CD4-positive, alpha-beta T cell treated with Interferon gamma for 1 hour (primary cell): ENCODE data around the gene SIGLEC9.
A peak's percentile ranks its signal among the peaks of the same experiment; 100 is the strongest.

Experiments
- DNase-seq: peaks from one replicate; pipeline ENCODE4 v3.0.0-alpha.2; 2020

The SIGLEC9 gene

DNA sequence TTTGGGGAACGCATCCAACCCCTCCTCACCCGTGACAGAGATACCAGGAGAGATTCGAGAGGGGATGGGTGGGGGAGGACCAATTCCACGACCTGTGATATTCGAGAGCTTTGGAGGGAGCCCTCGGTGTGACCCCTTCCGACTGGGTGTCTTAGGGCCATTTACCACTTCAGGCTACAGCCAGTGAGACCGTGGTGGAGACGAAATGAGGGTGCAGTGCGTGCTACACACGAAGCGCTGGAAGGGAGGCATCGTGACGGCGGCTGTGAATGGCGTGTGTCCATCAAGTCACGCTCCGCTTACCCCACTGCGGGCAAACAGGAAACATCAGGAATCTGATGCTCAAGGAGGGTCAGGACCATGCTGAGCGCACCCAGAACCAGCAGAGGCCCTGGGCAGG lies 26.9 kb upstream of the SIGLEC9 start:
- no peak for DNase-seq

DNA sequence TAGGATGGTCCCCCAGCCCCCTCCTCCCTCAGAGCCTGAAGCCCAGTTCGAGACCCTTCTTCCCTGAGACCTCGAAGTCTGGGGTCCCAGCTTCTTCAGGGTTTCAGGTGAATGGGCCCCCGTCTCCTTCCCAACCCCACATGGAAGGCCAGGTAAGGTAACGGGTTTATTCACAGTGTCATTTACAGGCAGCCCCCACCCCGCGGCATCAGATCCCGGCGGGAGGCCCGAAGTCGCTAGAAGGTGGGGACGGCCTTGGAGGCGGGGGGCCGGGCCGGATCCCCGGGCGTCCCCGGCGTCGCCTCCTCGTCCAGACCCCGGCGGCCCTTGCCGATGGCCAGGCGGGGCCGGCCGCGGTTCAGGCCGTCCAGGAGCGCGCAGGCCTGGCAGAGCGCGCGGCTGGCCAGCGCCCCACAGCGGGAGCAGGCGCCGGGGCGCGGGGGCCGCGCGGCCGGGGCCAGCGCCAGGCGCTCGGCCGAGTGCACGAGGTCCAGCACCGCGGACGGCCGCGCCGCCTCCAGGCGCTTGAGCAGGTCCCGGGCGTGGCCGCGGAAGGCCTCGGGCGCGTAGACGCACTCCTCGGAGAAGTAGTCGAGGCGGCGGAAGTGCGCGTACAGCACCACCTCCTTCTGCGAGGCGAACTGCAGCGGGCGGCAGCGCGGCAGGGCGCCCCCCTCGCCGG lies 26.2 kb upstream of the SIGLEC9 start:
- peak; percentile 64 for DNase-seq

DNA sequence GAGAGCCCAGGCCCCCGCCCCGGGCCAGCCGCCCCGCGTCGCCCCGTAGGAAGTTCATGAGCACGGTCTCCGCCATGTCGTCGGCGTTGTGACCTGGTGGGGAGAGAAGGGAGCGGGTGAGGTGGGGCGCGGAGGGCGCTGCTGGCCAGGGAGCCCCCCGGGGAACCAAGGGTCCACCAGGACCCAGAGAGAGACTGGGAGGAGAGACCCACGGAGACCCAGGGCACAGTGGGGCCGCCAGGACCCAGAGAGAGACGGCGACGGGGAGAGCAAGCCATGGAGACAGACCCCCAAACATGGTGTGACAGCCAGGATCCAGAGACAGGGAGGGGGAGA lies 25.7 kb upstream of the SIGLEC9 start:
- DNase-seq: no peak

DNA sequence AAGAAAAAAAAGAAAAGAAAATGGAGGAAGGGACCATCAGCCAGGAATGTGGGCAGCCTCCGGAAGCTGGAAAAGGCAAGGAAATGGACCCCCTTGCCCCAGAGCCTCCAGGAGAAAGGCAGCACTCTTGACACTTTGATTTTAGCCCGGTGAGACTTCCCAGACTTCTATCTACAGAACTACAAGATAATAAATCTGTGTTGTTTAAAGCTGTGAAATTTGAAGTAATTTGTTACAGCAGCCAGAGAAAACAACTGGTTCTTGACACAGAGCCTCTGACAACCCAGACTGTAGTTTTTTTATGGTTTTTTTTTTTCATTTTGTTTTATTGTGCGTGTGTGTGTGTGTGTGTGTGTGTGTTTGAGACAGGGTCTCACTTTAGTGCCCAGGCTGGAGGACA lies 24.1 kb upstream of the SIGLEC9 start:
- DNase-seq: no peak

DNA sequence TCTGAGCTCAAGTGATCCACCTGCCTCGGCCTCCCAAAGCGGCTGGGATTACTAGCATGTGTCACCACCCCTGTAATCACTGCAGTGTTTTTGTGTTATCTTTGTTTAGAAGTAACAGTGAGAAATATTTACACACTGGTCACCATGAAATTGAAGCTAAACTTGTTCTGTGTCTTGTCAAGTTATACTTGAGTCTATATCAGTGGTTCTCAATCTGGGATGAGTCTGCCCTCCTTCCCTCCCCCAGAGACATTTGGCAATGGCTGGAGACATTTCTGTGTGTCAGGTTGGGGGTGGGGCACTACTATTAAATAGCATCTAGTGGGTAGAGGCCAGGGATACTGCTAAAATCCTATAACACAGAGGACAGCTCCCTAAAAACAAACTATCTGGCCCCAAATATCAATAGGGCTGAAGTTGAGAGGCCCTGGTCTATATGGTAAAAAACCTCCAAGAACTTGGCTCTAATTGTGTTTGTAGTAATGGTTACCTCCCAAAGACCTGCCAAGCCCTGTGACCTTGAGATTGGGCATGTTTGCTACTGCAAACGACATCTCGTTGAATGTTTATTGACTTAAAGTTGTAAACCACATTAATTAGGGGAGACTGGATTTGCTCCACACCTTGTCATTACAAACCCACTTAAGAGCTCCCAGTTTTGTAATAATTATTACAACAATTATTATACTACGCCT lies 23.4 kb upstream of the SIGLEC9 start:
- DNase-seq: no peak

DNA sequence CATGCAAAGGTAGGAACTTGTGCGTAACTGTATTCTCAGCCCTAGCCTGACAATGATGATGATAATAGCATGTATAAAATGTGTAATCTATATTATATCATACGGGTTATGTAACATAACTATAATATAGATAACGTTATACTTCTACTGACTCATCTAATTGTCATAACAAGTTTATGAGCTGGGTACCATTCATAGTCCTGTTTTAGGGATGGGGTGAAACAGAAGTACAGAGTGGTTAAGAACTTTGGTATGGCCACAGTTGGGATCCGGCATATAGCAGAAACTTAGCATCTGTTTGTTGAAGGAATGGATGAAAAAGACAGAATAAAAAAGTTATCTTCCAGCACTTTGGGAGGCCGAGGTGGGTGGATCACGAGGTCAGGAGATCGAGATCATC lies 21.7 kb upstream of the SIGLEC9 start:
- DNase-seq: no peak

DNA sequence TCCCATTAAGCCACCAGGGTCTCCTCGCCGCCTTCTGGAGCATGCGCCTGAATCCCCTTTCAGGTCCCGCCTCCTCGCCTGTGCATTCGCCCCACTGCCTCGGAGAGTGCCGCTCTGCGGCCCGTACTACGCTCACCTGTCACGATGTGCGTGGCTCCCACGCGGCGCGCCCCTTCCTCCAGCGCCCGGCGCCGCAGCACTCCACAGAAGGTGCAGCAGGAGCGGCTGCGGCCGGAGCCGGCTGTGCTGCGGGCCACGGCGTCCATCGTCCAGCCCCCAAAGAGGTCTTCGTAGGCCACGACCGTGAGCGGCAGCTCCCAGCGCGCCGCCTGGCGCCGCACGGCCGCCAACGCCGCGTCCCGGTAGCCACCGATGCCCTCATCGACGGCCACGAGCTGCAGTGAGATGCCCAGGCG lies 20.8 kb upstream of the SIGLEC9 start:
- DNase-seq: no peak

DNA sequence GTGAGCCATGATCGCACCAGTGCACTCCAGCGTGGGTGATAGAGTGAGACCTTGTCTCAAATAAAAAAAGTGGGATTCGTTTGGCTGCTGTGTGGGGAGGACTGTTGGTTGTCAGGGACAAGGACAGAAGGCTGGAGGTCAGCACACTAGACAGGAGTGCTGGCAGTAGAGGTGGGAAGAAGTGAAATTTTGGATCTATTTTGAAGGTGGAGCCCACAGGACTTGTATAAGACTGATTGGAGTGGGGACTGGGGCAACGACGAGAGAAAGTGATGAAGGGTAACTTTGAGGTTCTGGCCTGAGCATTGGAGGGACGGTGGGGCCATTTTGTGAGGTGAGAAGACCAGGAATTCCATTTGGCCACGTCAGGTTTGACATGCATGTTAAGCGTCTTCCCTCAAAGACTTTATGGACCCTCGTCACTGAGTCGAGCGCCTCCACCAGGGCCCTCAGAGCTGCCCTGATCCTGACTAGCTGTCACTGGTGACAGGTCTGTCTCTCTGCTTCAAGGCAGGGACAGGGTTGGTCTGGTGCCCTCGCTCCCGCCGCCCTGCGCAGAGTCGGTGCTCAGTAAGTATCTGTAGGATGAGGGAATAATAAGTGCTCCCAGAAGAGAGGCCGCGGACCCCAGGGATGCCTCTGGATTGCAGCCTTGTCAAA lies 17.2 kb upstream of the SIGLEC9 start:
- DNase-seq: no peak

DNA sequence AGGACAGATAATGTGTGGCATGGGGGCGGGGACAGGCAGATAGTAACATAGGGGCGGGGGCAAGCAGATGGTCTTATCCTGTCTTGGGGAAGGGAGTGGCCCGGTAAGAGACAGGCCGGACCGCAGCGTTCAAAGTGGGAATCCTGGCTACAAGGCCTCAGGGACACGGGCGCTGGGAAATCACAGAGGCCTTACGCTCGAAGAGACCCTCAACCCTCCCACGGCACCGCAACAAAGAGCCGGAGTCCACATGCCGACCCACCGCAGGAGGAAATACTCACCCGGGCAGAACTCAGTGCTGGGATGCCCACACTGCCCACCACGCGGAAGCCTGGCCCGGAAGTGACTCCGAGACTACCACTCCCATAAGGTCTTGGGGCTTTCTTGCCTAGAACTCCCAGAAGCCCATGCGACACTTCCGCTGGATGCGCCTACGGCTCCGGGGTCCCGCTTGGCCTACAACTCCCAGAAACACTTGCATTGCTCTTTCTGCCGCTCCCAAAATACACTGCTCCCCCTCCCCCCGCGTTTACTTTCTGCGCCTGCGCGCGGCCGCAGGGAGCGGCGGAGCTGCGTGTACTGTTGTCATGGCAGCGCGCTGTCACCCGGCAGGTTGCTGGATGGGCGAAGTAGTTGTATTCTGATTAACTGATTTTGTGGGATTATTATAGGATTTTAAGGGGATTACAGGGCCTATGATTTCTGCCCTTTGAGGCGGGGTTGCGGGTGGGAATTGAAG lies 16.5 kb upstream of the SIGLEC9 start, which contains the start of gene CTU1:
Gene CTU1 (minus strand): TSS at position 344 of the 739 bp plus-strand sequence. CDS start 3,840 bp downstream, outside the sequence.
- peak; percentile 99 for DNase-seq

DNA sequence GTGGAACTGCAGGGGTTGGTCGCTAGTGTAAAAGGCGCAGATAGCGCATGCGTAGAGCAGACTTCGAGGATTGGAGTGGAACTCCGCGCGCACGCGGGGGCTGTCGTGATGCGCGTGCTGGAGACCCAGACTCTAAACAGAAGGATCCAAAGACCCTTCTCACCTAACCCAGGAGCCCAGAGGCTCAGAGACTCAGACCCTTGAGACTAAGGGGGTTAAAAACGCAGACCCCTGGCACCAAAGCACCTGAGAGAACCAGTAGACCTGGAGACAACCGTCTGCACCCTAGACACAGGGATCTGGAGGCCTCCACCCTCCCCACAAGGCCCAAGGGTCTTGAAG lies 15.9 kb upstream of the SIGLEC9 start:
- DNase-seq: no peak

DNA sequence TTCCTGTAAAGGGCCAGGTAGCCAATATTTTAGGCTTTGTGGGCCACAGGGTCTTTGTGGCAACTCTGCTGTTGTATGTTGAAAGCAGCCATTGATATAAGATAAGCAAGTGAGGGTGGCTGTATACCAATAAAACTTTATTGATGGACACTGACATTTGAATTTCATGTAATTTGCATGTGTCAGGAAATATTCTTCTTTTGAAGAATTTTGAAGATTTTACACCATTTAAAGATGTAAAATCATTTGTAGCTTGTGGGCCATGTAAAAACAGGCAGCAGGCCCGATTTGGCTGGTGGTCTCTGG lies 14.1 kb upstream of the SIGLEC9 start:
- no peak for DNase-seq

DNA sequence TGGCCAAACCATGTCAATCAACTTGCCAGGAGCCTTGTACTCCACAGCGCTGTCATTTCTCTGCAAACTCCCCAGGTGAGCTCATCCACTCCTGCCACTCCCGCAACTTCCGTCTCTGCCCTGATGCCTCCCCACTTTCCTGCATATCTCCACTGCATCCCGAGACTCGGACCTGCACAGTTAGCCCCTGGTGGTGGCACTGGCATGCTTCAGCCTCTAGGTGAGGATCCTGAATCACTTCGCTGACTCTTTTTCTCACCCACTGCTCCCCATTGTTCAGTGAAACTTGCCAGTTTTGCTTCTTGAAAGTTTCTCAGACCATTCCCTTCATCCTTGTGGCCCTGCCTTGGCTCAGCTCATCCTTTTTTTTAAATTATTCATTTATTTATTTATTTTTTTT lies 13.1 kb upstream of the SIGLEC9 start:
- DNase-seq: no peak

DNA sequence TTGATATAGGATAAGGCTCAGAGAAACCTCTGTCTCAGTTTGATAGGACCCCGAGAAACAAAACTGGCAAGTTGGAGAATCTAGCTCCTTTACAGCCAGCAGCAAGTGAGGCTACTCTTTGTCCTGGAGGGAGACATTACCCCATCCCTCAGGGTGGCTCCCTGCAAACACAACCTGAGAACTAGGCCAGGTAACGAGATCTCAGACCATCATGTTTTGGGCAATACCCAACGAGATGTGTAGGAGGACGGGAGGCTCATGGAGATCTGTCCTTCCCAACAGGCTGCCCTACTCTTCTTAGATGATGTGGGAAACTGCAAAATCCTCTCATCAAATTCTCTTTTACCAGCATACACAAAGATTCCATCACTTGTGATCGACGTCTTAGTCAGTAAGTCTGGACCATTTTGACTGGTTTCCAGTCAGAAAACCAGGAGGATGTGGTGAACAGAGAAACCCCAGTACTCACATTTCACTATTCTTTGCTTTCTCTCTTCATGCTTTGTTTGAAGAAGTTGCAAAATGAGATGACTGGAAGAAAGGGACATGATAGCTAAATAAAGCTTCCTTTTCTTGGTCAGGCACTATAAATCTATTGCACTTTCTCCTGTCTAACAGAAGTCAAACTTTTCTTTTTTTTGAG lies 10.5 kb upstream of the SIGLEC9 start:
- no peak for DNase-seq

DNA sequence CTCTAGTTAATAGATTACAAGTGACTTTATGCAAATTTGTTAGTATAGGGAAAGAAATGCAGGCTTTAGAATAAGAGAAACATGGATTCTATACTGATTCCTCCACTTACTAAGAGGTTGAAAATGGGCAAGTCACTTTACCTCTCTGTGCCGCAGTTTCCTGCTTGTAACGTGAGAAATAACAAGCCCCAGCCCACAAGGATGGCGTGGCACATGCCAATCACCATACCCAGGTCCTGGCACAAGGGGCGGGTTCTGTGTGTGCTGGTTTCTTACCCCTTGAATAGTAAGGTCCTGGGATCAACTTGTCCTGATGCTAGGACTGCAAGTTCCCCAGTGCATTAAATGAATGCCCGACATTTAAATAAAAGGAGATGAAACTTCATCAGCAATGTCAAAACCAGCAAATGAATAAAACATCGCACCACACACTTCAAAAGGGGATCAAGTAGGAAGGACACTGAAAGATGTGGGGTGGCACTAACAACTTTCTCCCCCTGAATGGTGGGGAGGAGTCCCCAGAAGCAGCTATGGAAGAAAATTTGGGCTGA lies 7.9 kb upstream of the SIGLEC9 start:
- no peak for DNase-seq

DNA sequence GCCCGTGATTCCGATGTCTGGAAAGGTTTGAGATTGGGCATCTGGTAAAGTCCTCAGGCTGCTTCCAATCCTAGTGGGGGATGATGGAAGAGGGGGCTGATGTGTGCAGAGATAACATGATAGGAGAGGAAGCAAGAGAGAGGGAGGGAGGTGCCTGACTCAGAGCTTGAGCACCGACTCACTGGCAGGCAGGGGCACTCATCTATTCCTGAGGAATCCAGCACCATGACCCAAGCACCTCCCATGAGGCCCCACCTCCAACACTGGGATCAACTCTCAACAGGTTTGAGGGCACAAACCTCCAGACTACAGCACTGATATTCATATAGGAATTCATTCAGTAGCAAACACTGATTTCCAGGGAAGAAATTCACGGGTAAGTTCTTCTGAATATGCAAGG lies 5.6 kb upstream of the SIGLEC9 start:
- DNase-seq: no peak

DNA sequence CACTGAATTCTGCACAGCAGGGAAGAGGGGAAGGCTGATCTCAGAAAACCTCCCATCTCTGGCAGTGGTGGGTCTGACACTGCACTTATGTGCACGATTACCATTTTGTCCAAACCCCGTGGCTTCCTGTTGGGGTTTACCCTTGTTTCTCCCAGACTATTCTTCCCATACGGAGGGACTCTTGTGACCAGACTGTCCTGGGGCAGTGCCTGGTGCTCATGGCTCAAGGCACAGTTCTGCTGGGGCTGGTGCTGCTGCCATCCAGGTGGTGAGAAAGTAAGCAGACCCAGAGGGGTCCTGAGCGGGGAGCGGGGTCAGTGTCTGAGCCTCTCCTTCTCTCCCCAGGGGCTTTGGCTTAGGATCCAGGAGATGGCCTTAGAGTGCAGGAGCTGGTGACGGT lies 5.1 kb upstream of the SIGLEC9 start:
- no peak for DNase-seq

DNA sequence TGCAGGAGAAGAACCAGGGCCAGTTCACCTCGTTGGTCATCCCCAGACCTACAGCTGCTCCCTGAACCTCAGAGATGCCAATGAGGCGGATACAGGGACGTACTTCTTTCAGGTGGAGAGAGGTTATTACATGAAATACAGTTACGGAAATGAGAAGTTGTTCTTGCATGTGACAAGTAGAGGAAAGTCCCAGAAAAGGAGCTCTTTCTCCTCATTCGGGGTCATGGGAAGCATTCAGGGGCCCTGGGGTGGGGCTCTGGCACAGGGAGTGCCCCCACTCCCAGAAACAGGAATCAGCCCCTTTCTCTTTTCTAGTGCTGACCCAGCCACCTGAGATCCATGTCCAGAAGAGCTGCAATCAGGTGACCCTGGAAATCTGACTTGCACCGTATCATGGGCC lies 4.5 kb upstream of the SIGLEC9 start:
- no peak for DNase-seq

DNA sequence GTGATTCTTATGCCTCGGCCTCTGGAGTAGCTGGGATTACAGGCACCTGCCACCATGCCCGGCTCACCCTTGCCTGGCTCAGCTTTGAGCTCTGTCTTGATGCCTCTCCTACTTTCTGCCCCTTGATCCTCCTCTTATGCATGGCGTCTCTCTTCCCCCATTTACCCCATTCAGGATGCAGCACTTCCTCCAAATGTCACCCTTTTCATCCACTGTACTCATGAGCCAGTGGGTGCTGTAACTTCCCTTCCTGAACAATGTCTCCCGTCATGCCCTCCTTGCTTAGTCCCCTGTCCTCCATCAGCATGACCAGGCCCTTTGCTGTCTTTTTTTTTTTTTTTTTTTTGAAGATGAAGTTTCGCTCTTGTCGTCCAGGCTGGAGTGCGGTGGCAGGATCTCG lies 3.4 kb upstream of the SIGLEC9 start:
- peak; percentile 28 for DNase-seq

DNA sequence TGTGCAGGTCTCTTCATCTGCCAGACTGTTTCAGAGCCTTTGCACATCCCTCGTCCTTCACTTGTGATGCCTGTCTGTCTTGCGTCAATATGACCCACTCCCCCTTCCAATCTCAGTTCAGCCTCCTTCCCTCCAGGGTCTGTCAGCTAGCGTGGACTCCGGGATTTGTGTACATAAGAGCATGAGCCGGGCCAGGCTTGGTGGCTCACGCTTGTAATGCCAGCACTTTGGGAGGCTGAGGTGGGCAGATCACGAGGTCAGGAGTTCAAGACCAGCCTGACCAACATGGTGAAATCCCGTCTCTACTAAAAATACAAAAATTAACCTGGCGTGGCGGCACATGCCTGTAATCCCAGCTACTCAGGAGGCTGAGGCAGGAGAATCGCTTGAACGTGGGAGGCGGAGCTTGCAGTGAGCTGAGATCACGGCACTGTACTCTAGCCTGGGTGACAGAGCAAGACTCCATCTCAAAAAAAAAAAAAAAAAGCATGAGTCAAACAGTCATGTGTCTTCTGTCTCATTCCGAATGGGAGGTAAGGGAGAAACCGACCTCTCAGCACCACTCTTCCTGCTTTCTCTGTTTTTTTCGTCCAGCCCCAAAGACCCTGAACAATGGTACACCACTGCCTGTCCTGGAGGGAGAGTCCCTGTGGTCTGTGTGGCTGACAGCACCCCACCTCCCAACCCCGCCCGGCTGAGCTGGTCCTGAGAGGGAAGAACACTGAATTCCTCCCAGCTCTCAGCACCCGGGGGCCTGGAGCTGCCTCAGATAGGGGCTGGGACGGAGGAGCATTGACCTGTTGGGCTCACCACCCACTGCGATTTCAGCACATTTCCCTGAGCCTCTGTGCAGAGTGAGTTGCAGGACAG lies 2.4 kb upstream of the SIGLEC9 start:
- peak; percentile 40 for DNase-seq

DNA sequence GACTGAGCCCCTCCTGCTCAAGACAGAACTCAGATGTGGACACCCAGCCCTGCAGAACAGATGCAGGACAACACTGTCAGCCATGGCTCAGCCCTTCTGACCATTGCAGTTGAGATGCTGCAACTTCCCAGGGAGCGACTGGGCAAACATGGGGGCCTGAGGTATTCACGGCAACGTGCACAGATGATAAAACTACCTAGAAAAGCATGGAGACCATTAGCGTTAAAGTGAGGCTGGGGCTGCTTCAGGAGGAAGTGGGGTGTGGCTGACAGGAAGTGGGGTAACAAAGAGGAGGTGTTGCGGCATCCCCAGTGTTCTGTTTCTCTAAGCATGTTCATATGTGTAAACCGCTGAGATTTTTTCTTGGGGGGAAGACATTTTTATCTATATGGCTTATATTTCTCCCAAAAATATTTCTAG lies 1.3 kb upstream of the SIGLEC9 start:
- peak; percentile 57 for DNase-seq

DNA sequence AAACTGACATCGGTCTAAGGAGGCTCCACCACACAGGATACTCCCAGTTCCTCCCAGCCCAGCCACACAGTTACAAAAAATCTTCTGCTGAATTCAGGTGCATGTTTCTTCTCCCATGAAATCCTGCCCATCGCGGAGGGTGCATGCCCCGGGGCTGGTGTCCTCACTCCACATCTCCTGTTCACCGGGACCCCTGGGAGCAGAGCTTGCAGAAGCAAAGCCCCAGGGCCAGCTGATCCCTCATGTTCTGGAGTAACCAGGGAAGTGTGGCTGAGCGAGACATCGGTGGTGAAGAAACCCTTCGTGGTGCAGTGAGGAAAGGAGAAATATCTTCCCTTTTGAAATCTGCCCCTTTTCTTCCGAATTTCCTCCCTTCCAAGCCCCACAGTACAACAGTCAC lies 904 bp upstream of the SIGLEC9 start:
- DNase-seq: no peak

DNA sequence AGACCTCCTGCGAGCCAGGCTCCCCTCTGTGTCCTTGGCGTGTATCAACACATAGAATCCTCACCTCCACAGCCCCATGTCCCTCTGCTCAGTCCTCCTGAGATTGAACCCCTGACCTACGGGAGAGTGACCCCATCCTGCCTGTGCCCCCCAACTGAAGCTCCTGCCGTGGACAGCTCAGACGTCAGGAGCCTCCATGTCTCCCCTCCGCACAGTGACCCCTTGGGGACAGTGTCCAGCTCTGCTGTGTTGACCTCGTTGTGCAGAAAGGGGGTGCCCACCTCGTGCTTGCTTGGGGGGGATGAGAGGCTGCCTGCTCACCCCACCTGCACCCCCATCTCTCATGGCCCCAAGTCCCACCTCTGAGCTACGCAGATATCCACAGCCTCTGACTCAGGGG lies 490 bp upstream of the SIGLEC9 start:
- DNase-seq: no peak
